ENCODE results near the gene DBET.
"Not testable (repeated sequence)": the region's sequence is repeated elsewhere in the genome, so short reads cannot be mapped to it uniquely, and the experiment has no call there.

- TF ChIP-seq, protein P1, sequence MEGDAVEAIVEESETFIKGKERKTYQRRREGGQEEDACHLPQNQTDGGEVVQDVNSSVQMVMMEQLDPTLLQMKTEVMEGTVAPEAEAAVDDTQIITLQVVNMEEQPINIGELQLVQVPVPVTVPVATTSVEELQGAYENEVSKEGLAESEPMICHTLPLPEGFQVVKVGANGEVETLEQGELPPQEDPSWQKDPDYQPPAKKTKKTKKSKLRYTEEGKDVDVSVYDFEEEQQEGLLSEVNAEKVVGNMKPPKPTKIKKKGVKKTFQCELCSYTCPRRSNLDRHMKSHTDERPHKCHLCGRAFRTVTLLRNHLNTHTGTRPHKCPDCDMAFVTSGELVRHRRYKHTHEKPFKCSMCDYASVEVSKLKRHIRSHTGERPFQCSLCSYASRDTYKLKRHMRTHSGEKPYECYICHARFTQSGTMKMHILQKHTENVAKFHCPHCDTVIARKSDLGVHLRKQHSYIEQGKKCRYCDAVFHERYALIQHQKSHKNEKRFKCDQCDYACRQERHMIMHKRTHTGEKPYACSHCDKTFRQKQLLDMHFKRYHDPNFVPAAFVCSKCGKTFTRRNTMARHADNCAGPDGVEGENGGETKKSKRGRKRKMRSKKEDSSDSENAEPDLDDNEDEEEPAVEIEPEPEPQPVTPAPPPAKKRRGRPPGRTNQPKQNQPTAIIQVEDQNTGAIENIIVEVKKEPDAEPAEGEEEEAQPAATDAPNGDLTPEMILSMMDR (IDR thresholded peaks at IDR 0.05) = not testable (repeated sequence)
- TF ChIP-seq POLR2A (IDR thresholded peaks at IDR 0.05) = not testable (repeated sequence)
Measured at GRCh38 chr4:190112879-190113278, 48.6 kb downstream of the DBET start.

All from Peyer's patch (tissue), 4 donors.